ENCODE data around the gene GRM3. TPM values are rescaled to one million over a fixed set of nuclear protein-coding genes. Genes with fewer than 3 reads are reported as not detected.
A peak's percentile ranks its signal among the peaks of the same experiment; 100 is the strongest.

The GRM3 gene
- total RNA-seq (2014; rRNA removed; shearing (Covaris generic)), result not detected in 2 replicates

- peak; percentile 26 for DNase-seq (ENCODE audit: low spot score)
Observed at GRCh38 chr7:86643561-86644281, at the start of gene GRM3. GRM3 (plus strand) TSS chr7:86643909; CDS start chr7:86765146, 121,237 bp downstream.

- DNase-seq (ENCODE audit: low spot score), result peak; percentile 83
Observed at GRCh38 chr7:86598311-86598710, 45.4 kb upstream of the GRM3 start.

GRCh38 chr7:86598721-86599120 lies 45.0 kb upstream of the GRM3 start:
- DNase-seq (ENCODE audit: low spot score), result peak; percentile 15

- DNase-seq (ENCODE audit: low spot score), result peak; percentile 20
Observed at GRCh38 chr7:86600506-86601290, 43.0 kb upstream of the GRM3 start.

- DNase-seq (ENCODE audit: low spot score), result peak; percentile 20
Observed at GRCh38 chr7:86615711-86616110, 28.0 kb upstream of the GRM3 start.

- DNase-seq (ENCODE audit: low spot score), result no peak
Observed at GRCh38 chr7:86644282-86645224, 844 bp downstream of the GRM3 start.

- no peak for DNase-seq (ENCODE audit: low spot score)
Observed at GRCh38 chr7:86645225-86645608, 1.5 kb downstream of the GRM3 start.

- no peak for DNase-seq (ENCODE audit: low spot score)
Observed at GRCh38 chr7:86645676-86646276, 2.1 kb downstream of the GRM3 start.

- DNase-seq (ENCODE audit: low spot score), result no peak
Observed at GRCh38 chr7:86647385-86648094, 3.8 kb downstream of the GRM3 start.

- DNase-seq (ENCODE audit: low spot score), result no peak
Observed at GRCh38 chr7:86648169-86648568, 4.5 kb downstream of the GRM3 start.

- DNase-seq (ENCODE audit: low spot score), result peak; percentile 53
Observed at GRCh38 chr7:86653919-86654659, 10.4 kb downstream of the GRM3 start.

- DNase-seq (ENCODE audit: low spot score), result no peak
Observed at GRCh38 chr7:86657948-86658347, 14.2 kb downstream of the GRM3 start.

GRCh38 chr7:86660950-86661462 lies 17.3 kb downstream of the GRM3 start:
- no peak for DNase-seq (ENCODE audit: low spot score)

GRCh38 chr7:86664486-86664885 lies 20.8 kb downstream of the GRM3 start:
- DNase-seq (ENCODE audit: low spot score), result no peak

- no peak for DNase-seq (ENCODE audit: low spot score)
Observed at GRCh38 chr7:86664991-86665390, 21.3 kb downstream of the GRM3 start.

GRCh38 chr7:86665669-86666068 lies 22.0 kb downstream of the GRM3 start:
- DNase-seq (ENCODE audit: low spot score), result no peak

GRCh38 chr7:86667732-86668131 lies 24.0 kb downstream of the GRM3 start:
- DNase-seq (ENCODE audit: low spot score), result no peak

- no peak for DNase-seq (ENCODE audit: low spot score)
Observed at GRCh38 chr7:86668315-86668714, 24.6 kb downstream of the GRM3 start.

GRCh38 chr7:86687831-86688230 lies 44.1 kb downstream of the GRM3 start:
- no peak for DNase-seq (ENCODE audit: low spot score)

GRCh38 chr7:86689363-86689762 lies 45.7 kb downstream of the GRM3 start:
- no peak for DNase-seq (ENCODE audit: low spot score)

Measured in H4 (cell line).